KMS-11 (cell line): ENCODE measurements around the gene DAB1.

Source experiments
- H2AFZ ChIP-seq: fragments of 200-600 bp; sonication (generic); 2 replicates; pipeline ENCODE4 v1.6.1; 2016; ENCODE audit warnings: antibody characterized with exemption, mixed run types, low read depth
- H3K27ac ChIP-seq: fragments of 200-600 bp; sonication (generic); 2 replicates; pipeline ENCODE4 v1.6.1; 2016; ENCODE audit warnings: mild to moderate bottlenecking, mixed run types
- H3K27me3 ChIP-seq: fragments of 200-600 bp; sonication (generic); 2 replicates; pipeline ENCODE4 v1.6.1; 2017; ENCODE audit warnings: mild to moderate bottlenecking, low read depth, mixed run types, moderate library complexity; ENCODE audit not compliant: insufficient read depth
- H3K36me3 ChIP-seq: fragments of 200-600 bp; sonication (generic); 2 replicates; pipeline ENCODE4 v1.6.1; 2017; ENCODE audit warnings: mild to moderate bottlenecking, mixed run types; ENCODE audit not compliant: insufficient read depth
- H3K4me1 ChIP-seq: fragments of 200-600 bp; sonication (generic); 2 replicates; pipeline ENCODE4 v1.6.1; 2016; ENCODE audit warnings: mild to moderate bottlenecking, low read depth, mixed run types; ENCODE audit not compliant: poor library complexity, severe bottlenecking
- H3K4me2 ChIP-seq: fragments of 200-600 bp; sonication (generic); 2 replicates; pipeline ENCODE4 v1.7.0; 2016; ENCODE audit warnings: mild to moderate bottlenecking, mixed run types
- H3K4me3 ChIP-seq: fragments of 200-600 bp; sonication (generic); IDR thresholded peaks from 2 replicates; pipeline ENCODE4 v1.6.1; 2017; ENCODE audit warnings: low read depth, low read length, mixed read lengths; ENCODE audit not compliant: insufficient read depth
- H3K79me2 ChIP-seq: fragments of 200-600 bp; sonication (generic); 2 replicates; pipeline ENCODE4 v1.6.1; 2016; ENCODE audit warnings: low read depth, mixed run types; ENCODE audit not compliant: insufficient read depth
- H3K9ac ChIP-seq: fragments of 200-600 bp; sonication (generic); 2 replicates; pipeline ENCODE4 v1.6.1; 2016; ENCODE audit warnings: mild to moderate bottlenecking, mixed run types
- H4K20me1 ChIP-seq: fragments of 200-600 bp; sonication (generic); 2 replicates; pipeline ENCODE4 v1.6.1; 2016; ENCODE audit warnings: mild to moderate bottlenecking, mixed run types; ENCODE audit not compliant: insufficient read depth
- TF ChIP-seq, protein P1 (sequence below): fragments of 200-600 bp; sonication (generic); conservative IDR thresholded peaks from 2 replicates; pipeline ENCODE4 v1.6.1; 2017; ENCODE audit warnings: low read depth, mild to moderate bottlenecking, antibody characterized with exemption, low read length, moderate library complexity, mixed read lengths

Gene DAB1

DNA sequence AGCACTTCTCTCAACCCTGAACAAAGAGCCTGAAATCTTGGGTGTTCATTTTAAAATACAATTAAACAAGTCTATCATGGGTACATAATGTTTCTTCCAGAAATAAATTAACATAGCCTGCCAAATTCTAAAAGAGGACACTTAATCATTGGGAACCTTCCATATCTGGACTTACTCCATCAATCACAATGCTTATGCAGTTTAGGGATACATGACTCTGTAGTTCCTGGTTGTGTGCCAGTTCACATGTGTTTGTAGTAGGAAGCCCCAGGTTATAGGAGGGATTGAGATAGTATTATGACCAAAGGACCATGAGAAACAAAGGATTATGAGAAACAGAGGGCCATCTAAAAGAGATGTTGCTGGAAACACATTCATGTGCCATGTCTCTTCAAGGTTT, 19.1 kb upstream of the DAB1 start:
- TF ChIP-seq, protein P1, sequence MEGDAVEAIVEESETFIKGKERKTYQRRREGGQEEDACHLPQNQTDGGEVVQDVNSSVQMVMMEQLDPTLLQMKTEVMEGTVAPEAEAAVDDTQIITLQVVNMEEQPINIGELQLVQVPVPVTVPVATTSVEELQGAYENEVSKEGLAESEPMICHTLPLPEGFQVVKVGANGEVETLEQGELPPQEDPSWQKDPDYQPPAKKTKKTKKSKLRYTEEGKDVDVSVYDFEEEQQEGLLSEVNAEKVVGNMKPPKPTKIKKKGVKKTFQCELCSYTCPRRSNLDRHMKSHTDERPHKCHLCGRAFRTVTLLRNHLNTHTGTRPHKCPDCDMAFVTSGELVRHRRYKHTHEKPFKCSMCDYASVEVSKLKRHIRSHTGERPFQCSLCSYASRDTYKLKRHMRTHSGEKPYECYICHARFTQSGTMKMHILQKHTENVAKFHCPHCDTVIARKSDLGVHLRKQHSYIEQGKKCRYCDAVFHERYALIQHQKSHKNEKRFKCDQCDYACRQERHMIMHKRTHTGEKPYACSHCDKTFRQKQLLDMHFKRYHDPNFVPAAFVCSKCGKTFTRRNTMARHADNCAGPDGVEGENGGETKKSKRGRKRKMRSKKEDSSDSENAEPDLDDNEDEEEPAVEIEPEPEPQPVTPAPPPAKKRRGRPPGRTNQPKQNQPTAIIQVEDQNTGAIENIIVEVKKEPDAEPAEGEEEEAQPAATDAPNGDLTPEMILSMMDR, result no peak
- Histone ChIP-seq H3K9ac (no peak overlapping the region), H2AFZ (no peak overlapping the region), H3K36me3 (no peaks in the 10 kb centered on the region), H3K4me3 (no peak overlapping the region), H3K4me2 (no peak overlapping the region), H3K27me3 (no peaks in the 10 kb centered on the region), H4K20me1 (no peaks in the 10 kb centered on the region), H3K4me1 (no peaks in the 10 kb centered on the region), H3K27ac (no peak overlapping the region), H3K79me2 (no peaks in the 10 kb centered on the region)

DNA sequence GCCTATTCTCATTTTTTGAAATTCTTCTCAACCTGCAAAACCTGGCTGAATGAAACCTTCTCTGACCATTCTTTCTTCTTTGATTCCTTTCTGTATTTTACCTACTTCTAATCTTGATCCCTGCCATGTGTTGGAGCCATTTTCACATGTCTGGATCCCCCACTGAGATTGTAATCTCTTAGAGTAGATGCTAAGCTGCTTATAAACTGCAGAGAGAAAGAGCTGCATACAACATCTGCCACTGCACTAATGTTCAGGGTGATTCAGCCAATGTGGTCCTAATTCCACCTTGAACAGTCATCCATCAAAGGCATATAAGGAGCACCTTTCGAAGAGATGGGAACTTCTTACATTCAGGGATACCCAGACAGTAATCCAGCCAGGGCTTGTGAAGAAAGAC, 16.2 kb upstream of the DAB1 start:
- TF ChIP-seq, protein P1, result no peak
- Histone ChIP-seq H3K27ac (no peak overlapping the region), H3K9ac (no peak overlapping the region), H3K4me1 (no peaks in the 10 kb centered on the region), H3K4me2 (no peak overlapping the region), H3K79me2 (no peaks in the 10 kb centered on the region), H3K27me3 (no peaks in the 10 kb centered on the region), H3K4me3 (no peak overlapping the region), H3K36me3 (no peaks in the 10 kb centered on the region), H4K20me1 (no peaks in the 10 kb centered on the region), H2AFZ (no peak overlapping the region)

DNA sequence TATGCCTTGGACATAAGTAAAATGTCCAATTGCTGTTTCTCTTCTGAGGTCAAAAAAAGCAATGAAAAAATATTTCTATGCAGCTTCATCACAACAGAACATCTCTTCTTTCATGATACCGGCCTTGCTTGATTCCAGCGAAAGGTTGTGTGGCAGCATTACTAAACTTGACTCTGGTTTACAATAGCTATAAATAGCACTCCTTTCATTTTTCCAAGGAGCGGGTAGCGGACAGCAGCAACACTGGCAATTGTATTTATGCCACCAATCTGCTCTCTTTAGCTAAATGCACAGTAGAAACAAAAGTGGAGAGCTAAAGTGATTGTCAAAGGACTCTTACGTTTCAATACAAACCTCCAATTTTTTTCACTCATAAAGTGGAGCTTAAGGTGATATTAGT, 7.5 kb upstream of the DAB1 start:
- no peaks in the 10 kb centered on the region for H3K27me3 ChIP-seq
- no peak overlapping the region for H3K4me3 ChIP-seq
- H2AFZ ChIP-seq, result no peak overlapping the region
- H3K27ac ChIP-seq, result no peak overlapping the region
- H3K79me2 ChIP-seq, result no peaks in the 10 kb centered on the region
- no peaks in the 10 kb centered on the region for H3K36me3 ChIP-seq
- no peak overlapping the region for H3K4me2 ChIP-seq
- H3K9ac ChIP-seq, result no peak overlapping the region
- TF ChIP-seq, protein P1, result no peak
- no peaks in the 10 kb centered on the region for H4K20me1 ChIP-seq
- H3K4me1 ChIP-seq, result no peaks in the 10 kb centered on the region

DNA sequence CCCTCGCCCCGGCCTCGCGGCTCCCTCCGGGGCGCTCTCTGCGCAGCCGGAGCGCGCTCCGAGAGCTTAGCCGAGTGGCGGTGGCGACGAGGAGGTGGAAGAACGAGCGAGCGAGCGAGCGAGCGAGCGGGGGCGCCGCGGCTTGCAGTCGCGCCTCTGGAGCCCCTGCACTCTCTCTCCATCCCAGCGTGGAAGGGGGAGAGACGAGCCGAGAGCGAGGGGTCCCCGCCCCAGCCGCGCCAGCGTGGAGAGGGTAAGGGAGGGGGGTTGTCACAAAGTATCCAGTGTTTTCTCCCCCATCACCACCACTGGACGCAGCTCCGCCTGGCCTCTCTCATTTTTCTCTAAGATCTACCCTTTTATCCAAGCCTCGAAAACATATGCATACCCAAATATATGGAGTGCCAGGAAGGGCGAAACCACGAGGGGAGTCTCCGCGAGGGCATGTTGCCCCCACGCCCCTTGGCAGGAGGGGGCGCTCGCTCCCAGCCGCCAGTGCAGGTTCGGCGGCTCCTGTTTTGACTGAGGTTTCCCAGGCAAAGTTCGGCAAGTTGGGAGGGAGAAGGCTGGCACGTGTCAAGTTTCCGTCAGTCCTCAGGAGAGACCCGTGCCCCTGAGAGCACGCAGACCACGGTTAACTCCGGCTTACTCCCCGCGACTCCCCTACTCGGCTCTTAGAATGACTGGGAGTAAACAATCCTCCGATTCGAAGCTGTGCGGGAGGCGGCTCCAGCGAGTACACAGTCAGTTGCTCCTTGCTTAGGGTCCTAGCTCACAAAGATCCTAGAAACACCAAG, 569 bp upstream of the DAB1 start:
- no peak overlapping the region for H3K4me2 ChIP-seq
- no peak overlapping the region for H2AFZ ChIP-seq
- no peaks in the 10 kb centered on the region for H3K27me3 ChIP-seq
- no peaks in the 10 kb centered on the region for H3K4me1 ChIP-seq
- no peaks in the 10 kb centered on the region for H4K20me1 ChIP-seq
- no peak overlapping the region for H3K27ac ChIP-seq
- H3K9ac ChIP-seq, result no peak overlapping the region
- TF ChIP-seq, protein P1, result no peak
- no peaks in the 10 kb centered on the region for H3K36me3 ChIP-seq
- no peaks in the 10 kb centered on the region for H3K79me2 ChIP-seq
- no peak overlapping the region for H3K4me3 ChIP-seq
